HepG2 (cell line): ENCODE data around the gene ECM1. TPM values are rescaled to one million over a fixed set of nuclear protein-coding genes. Genes with fewer than 3 reads are reported as not detected.

Experiments
- ATAC-seq: fragments of 200-7000 bp; cut with Tn5 transposase; 3 replicates; pipeline ENCODE4 v1.9.1; 2020; ENCODE audit warnings: mild to moderate bottlenecking, moderate library complexity
- BruUV-seq: library from RNA; stranded (reverse); fragments of 400-500 nt; replicated peaks from 2 replicates; lab custom pipeline; 2021; lab: Mats Ljungman, UMichigan
- CTCF ChIA-PET: fragments of 300-600 bp; formaldehyde crosslinking; extraction: SDS; loops from one replicate; lab custom pipeline; 2021; ENCODE audit warnings: low total read pairs, inconsistent platforms, low intra/inter-chr PET ratio; lab: Yijun Ruan, JAX
- POLR2A ChIA-PET: fragments of 350-600 bp; sonication (Branson Sonifier 250); formaldehyde crosslinking; loops from one replicate; lab custom pipeline; 2020; ENCODE audit warnings: antibody characterized with exemption, inconsistent platforms; lab: Yijun Ruan, JAX
- DNase-seq: peaks from one replicate; pipeline ENCODE4 v3.0.0-alpha.2; 2015; ENCODE audit warnings: low spot score
- FAIRE-seq: peaks from 3 replicates; lab custom pipeline; 2011; peaks lifted over from hg19 to GRCh38; lab: Jason Lieb, UNC
- H2AFZ ChIP-seq: one replicate; pipeline ENCODE4 v1.6.1; 2011; ENCODE audit warnings: low read length, inconsistent platforms
- H3K27ac ChIP-seq: fragments of 300-600 bp; 3 replicates; pipeline ENCODE4 v1.8.0; 2011; ENCODE audit warnings: mixed run types, mild to moderate bottlenecking, mixed read lengths, low read length, inconsistent platforms; ENCODE audit not compliant: insufficient read depth; ENCODE audit errors: extremely low read length
- H3K27me3 ChIP-seq, 2 experiments: fragments of 200-600 bp in 1 of 2; 2 replicates in 1 of 2; 3 replicates in 1 of 2; pipeline versions ENCODE4 v1.6.0 to v1.8.0; 2011; ENCODE audit warnings: low read length in 2 of 2, mild to moderate bottlenecking in 2 of 2, moderate library complexity in 2 of 2, inconsistent platforms in 1 of 2; ENCODE audit not compliant: insufficient read depth in 2 of 2, control insufficient read depth in 1 of 2
- H3K36me3 ChIP-seq, 2 experiments: fragments of 200-600 bp in 1 of 2; replicated peaks in 1 of 2; 2 replicates in 1 of 2; 3 replicates in 1 of 2; pipeline versions ENCODE4 v1.5.1 to v1.8.0; 2011; ENCODE audit warnings: low read length in 2 of 2, inconsistent platforms in 1 of 2; ENCODE audit not compliant: insufficient read depth in 2 of 2, control insufficient read depth in 1 of 2
- H3K4me1 ChIP-seq: 2 replicates; pipeline ENCODE4 v1.5.1; 2012; ENCODE audit warnings: low read length, inconsistent platforms; ENCODE audit not compliant: insufficient read depth
- H3K4me2 ChIP-seq: 2 replicates; pipeline ENCODE4 v1.6.0; 2011; ENCODE audit warnings: low read depth, low read length, inconsistent platforms
- H3K4me3 ChIP-seq, 3 experiments: fragments of 200-600 bp in 1 of 3; sonication (generic), shearing (Covaris generic) in 1 of 3; replicated peaks in 1 of 3; 2 replicates each; pipeline ENCODE4 v1.5.1; 2011 to 2016; ENCODE audit warnings: low read length in 3 of 3, inconsistent platforms in 2 of 3, low read depth in 2 of 3, mild to moderate bottlenecking in 2 of 3, control low read depth in 1 of 3, mixed read lengths in 1 of 3; ENCODE audit not compliant: insufficient read depth in 1 of 3
- H3K79me2 ChIP-seq: one replicate; pipeline ENCODE4 v1.6.1; 2011; ENCODE audit warnings: low read length, inconsistent platforms; ENCODE audit not compliant: insufficient read depth
- H3K9ac ChIP-seq: 2 replicates; pipeline ENCODE4 v1.6.0; 2011; ENCODE audit warnings: mild to moderate bottlenecking, low read depth, low read length, inconsistent platforms; ENCODE audit not compliant: insufficient read depth
- H3K9me3 ChIP-seq: 2 replicates; pipeline ENCODE4 v1.5.1; 2012; ENCODE audit warnings: mild to moderate bottlenecking, low read length
- H4K20me1 ChIP-seq: 2 replicates; pipeline ENCODE4 v1.6.0; 2011; ENCODE audit warnings: inconsistent platforms, mild to moderate bottlenecking, low read length, moderate library complexity; ENCODE audit not compliant: insufficient read depth
- BCLAF1 ChIP-seq: fragments of 450-650 bp; IDR thresholded peaks from 2 replicates; pipeline ENCODE4 v1.6.1; 2017; ENCODE audit warnings: mild to moderate bottlenecking
- CEBPB ChIP-seq: IDR thresholded peaks from 2 replicates; pipeline ENCODE4 v1.6.1; 2011; ENCODE audit warnings: low read depth, low read length, improper control_type of control experiment, borderline replicate concordance
- CEBPG ChIP-seq: IDR thresholded peaks from 2 replicates; pipeline ENCODE4 v1.6.1; 2016
- SALL1 ChIP-seq: sonication (generic); formaldehyde crosslinking; IDR thresholded peaks from 2 replicates; pipeline ENCODE4 v1.8.0; 2022; ENCODE audit warnings: mild to moderate bottlenecking, missing genetic modification reagents
- STAG1 ChIP-seq: sonication (generic); formaldehyde crosslinking; IDR thresholded peaks from 2 replicates; pipeline ENCODE4 v1.4.0; 2020; ENCODE audit warnings: missing genetic modification reagents
- ZBTB37 ChIP-seq: sonication (generic); formaldehyde crosslinking; IDR thresholded peaks from 2 replicates; pipeline ENCODE4 v1.4.0; 2020; ENCODE audit warnings: mild to moderate bottlenecking, missing genetic modification reagents
- ZFP91 ChIP-seq: sonication (generic); formaldehyde crosslinking; IDR thresholded peaks from 2 replicates; pipeline ENCODE4 v1.9.0; 2022; ENCODE audit warnings: missing genetic modification reagents, mild to moderate bottlenecking, borderline replicate concordance
- ZKSCAN1 ChIP-seq: fragments of 150-350 bp; IDR thresholded peaks from 2 replicates; pipeline ENCODE4 v1.6.1; 2014; ENCODE audit warnings: low read length
- ZNF292 ChIP-seq: sonication (generic); formaldehyde crosslinking; IDR thresholded peaks from 2 replicates; pipeline ENCODE4 v1.8.1; 2022; ENCODE audit warnings: mild to moderate bottlenecking, low read depth, missing genetic modification reagents, borderline replicate concordance
- ZNF460 ChIP-seq: sonication (generic); formaldehyde crosslinking; IDR thresholded peaks from 2 replicates; pipeline ENCODE4 v1.5.1; 2020; ENCODE audit warnings: missing genetic modification reagents, mild to moderate bottlenecking, borderline replicate concordance
- ZNF883 ChIP-seq: sonication (generic); formaldehyde crosslinking; IDR thresholded peaks from 2 replicates; pipeline ENCODE4 v1.5.1; 2020; ENCODE audit warnings: mild to moderate bottlenecking, missing genetic modification reagents; ENCODE audit errors: not compliant biosample characterization
- ZSCAN21 ChIP-seq: sonication (generic); formaldehyde crosslinking; IDR thresholded peaks from 2 replicates; pipeline ENCODE4 v1.8.0; 2022; ENCODE audit warnings: mild to moderate bottlenecking, missing genetic modification reagents, moderate library complexity, borderline replicate concordance
- WGBS: methylation state at CpG from one replicate; pipeline ENCODE4 v1.1.6; 2017; ENCODE audit warnings: low lambda C conversion rate; 5-methylcytosine and 5-hydroxymethylcytosine counted together
- in situ Hi-C: cut with HindIII; loops from 2 replicates; pipeline ENCODE4 v1.10.0; 2017; ENCODE audit warnings: low pct_unique_long_range_greater_than_20kb; ENCODE audit not compliant: extremely low pct_ligation_motif_present
- intact Hi-C: fragments of 100-400 bp; cut with micrococcal nuclease; formaldehyde crosslinking; loops from one replicate; pipeline ENCODE4 v1.10.0; 2022; ENCODE audit not compliant: unreplicated experiment
- polyA plus RNA-seq, 8 experiments: library from polyadenylated mRNA; depleted of rRNA in 3 of 8; stranded (reverse) in 7 of 8; unstranded in 1 of 8; fragments of >200 nt; fragmentation: Illumina TruSeq in 4 of 8; extraction: Trizol in 4 of 8; gene quantifications; 2 replicates each; pipeline versions ENCODE4 v1.2.1 to v1.2.3, GENCODE V29; 2011 to 2016; ENCODE audit warnings: low read depth in 4 of 8, missing spikeins in 1 of 8, mixed read lengths in 1 of 8; ENCODE audit not compliant: insufficient read depth in 1 of 8
- total RNA-seq, 5 experiments: library from RNA; depleted of rRNA; stranded (reverse); fragments of >200 nt; fragmentation: Illumina TruSeq; extraction: Trizol; gene quantifications; 2 replicates each; pipeline ENCODE4 v1.2.3, GENCODE V29; 2016; ENCODE audit warnings: low read depth in 1 of 5
- TF ChIP-seq, protein P1 (sequence below): sonication (generic); formaldehyde crosslinking; IDR thresholded peaks from 2 replicates; pipeline ENCODE4 v1.5.1; 2020; ENCODE audit warnings: mild to moderate bottlenecking, missing genetic modification reagents, moderate library complexity

ECM1 gene
- total and polyA plus RNA-seq, 2 of the 13 experiments (the other 11 are each of a cell fraction or from before 2014, with no cell fraction given), result 0.42 to 1.0 TPM

GRCh38 chr1:150543500-150544143, 35.7 kb downstream of the ECM1 start:
- CTCF ChIA-PET, result no interaction called here
- POLR2A ChIA-PET, result interaction anchor here (1.0 to 1.6 kb wide), 4 partner anchors 11 to 36 kb away, joined by 4 to 12 read pairs (median 4); partner anchors contain the start of genes FALEC and MCL1
- TF ChIP-seq ZKSCAN1 (0 out of 2 replicates have a peak, but pooled peaks have one; percentile 61), ZFP91 (CRISPR knock-in tag) (no peak), ZNF292 (CRISPR knock-in tag) (peak; percentile 54; the same call in 1 of the 2 replicates), STAG1 (CRISPR knock-in tag) (peak; percentile 1; the same call in 1 of the 2 replicates), ZNF883 (CRISPR knock-in tag) (no peak), ZNF460 (CRISPR knock-in tag) (no peak), CEBPB (peak; percentile 57; the same call in 1 of the 2 replicates), BCLAF1 (no peak), ZSCAN21 (CRISPR knock-in tag) (no peak), SALL1 (peak; percentile 23; the same call in 1 of the 2 replicates), ZBTB37 (CRISPR knock-in tag) (no peak), CEBPG (CRISPR knock-in tag) (peak; percentile 71)
- TF ChIP-seq, protein P1, sequence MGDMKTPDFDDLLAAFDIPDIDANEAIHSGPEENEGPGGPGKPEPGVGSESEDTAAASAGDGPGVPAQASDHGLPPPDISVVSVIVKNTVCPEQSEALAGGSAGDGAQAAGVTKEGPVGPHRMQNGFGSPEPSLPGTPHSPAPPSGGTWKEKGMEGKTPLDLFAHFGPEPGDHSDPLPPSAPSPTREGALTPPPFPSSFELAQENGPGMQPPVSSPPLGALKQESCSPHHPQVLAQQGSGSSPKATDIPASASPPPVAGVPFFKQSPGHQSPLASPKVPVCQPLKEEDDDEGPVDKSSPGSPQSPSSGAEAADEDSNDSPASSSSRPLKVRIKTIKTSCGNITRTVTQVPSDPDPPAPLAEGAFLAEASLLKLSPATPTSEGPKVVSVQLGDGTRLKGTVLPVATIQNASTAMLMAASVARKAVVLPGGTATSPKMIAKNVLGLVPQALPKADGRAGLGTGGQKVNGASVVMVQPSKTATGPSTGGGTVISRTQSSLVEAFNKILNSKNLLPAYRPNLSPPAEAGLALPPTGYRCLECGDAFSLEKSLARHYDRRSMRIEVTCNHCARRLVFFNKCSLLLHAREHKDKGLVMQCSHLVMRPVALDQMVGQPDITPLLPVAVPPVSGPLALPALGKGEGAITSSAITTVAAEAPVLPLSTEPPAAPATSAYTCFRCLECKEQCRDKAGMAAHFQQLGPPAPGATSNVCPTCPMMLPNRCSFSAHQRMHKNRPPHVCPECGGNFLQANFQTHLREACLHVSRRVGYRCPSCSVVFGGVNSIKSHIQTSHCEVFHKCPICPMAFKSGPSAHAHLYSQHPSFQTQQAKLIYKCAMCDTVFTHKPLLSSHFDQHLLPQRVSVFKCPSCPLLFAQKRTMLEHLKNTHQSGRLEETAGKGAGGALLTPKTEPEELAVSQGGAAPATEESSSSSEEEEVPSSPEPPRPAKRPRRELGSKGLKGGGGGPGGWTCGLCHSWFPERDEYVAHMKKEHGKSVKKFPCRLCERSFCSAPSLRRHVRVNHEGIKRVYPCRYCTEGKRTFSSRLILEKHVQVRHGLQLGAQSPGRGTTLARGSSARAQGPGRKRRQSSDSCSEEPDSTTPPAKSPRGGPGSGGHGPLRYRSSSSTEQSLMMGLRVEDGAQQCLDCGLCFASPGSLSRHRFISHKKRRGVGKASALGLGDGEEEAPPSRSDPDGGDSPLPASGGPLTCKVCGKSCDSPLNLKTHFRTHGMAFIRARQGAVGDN (CRISPR knock-in tag), result peak; percentile 18; the same call in 1 of the 2 replicates

More at GRCh38 chr1:150543500-150544143, 35.7 kb downstream of the ECM1 start:
- Histone ChIP-seq H3K36me3 (no peaks in the 10 kb centered on the region), H4K20me1 (no peaks in the 10 kb centered on the region), H3K4me2 (peak overlapping the region; percentile 71), H3K27ac (no peak overlapping the region), H3K9ac (no peak overlapping the region), H2AFZ (no peak overlapping the region), H3K4me3 (peak overlapping the region in 1 of 3 experiments; percentile 46; a peak in 2 of 6 replicates), H3K79me2 (no peaks in the 10 kb centered on the region), H3K9me3 (no peaks in the 10 kb centered on the region), H3K4me1 (peaks cover 39% of the 10 kb centered on the region), H3K27me3 (no peaks in the 10 kb centered on the region; a peak in 1 of 5 replicates)
- WGBS, result 15% methylated on average over 12 of the region's 13 CpGs
- in situ Hi-C loops (no loop called here), intact Hi-C loops (no loop called here)
- DNase-seq (peak; percentile 74), FAIRE-seq (peak; percentile 90), ATAC-seq (peak; percentile 81)
- no TSS peak for BruUV-seq
